MCF 10A (cell line): ENCODE measurements around the gene METTL16. TPM values are rescaled to one million over a fixed set of nuclear protein-coding genes. Genes with fewer than 3 reads are reported as not detected.
"Not testable (repeated sequence)": the region's sequence is repeated elsewhere in the genome, so short reads cannot be mapped to it uniquely, and the experiment has no call there.

Source experiments
- BruUV-seq: library from RNA; stranded (reverse); fragments of 400-500 nt; replicated peaks from 2 replicates; lab custom pipeline; 2021; lab: Mats Ljungman, UMichigan
- CTCF ChIA-PET: fragments of 300-600 bp; sonication (Branson Sonifier 250); formaldehyde crosslinking; extraction: SDS; loops from one replicate; lab custom pipeline; 2021; ENCODE audit warnings: antibody characterized with exemption, inconsistent platforms; lab: Yijun Ruan, JAX
- POLR2A ChIA-PET: fragments of 300-600, 350-650 bp; sonication (Branson Sonifier 250); formaldehyde crosslinking; extraction: SDS; loops from one replicate; lab custom pipeline; 2020; ENCODE audit warnings: antibody characterized with exemption, inconsistent platforms; lab: Yijun Ruan, JAX
- DNase-seq: peaks from one replicate; pipeline ENCODE4 v3.0.0-alpha.2; 2018; ENCODE audit not compliant: unreplicated experiment
- H3K27ac Mint-ChIP-seq: one replicate; pipeline ENCODE4 v1.8.0; 2022; ENCODE audit warnings: mild to moderate bottlenecking, low read depth, mixed read lengths; ENCODE audit not compliant: unreplicated experiment
- H3K27me3 Mint-ChIP-seq: one replicate; pipeline ENCODE4 v1.8.0; 2022; ENCODE audit warnings: mixed read lengths; ENCODE audit not compliant: insufficient read depth, unreplicated experiment
- H3K36me3 Mint-ChIP-seq: one replicate; pipeline ENCODE4 v1.8.0; 2022; ENCODE audit warnings: mild to moderate bottlenecking, moderate library complexity, mixed read lengths; ENCODE audit not compliant: insufficient read depth, unreplicated experiment
- H3K4me1 Mint-ChIP-seq: one replicate; pipeline ENCODE4 v1.8.0; 2022; ENCODE audit warnings: mixed read lengths; ENCODE audit not compliant: insufficient read depth, unreplicated experiment
- H3K4me3 Mint-ChIP-seq: one replicate; pipeline ENCODE4 v1.8.0; 2022; ENCODE audit warnings: mild to moderate bottlenecking, moderate library complexity, mixed read lengths; ENCODE audit not compliant: unreplicated experiment
- H3K9me3 Mint-ChIP-seq: one replicate; pipeline ENCODE4 v1.8.0; 2022; ENCODE audit warnings: mixed read lengths; ENCODE audit not compliant: unreplicated experiment
- CTCF ChIP-seq: fragments of 200-600 bp; IDR thresholded peaks from one replicate; pipeline ENCODE4 v1.8.0; 2022; ENCODE audit warnings: antibody characterized with exemption, mild to moderate bottlenecking; ENCODE audit not compliant: unreplicated experiment
- intact Hi-C: fragments of 100-400 bp; cut with micrococcal nuclease; formaldehyde crosslinking; loops from 2 replicates; pipeline ENCODE4 v1.14.1; 2022
- total RNA-seq: library from RNA; stranded (reverse); gene quantifications from 2 replicates; pipeline ENCODE4 v1.2.3, GENCODE V29; 2022

The METTL16 gene
- total RNA-seq, 1 experiment from 2014 or later = 41.4 TPM

- intact Hi-C loops = no loop called here
- Mint-ChIP-seq H3K4me1 (peaks cover 24% of the 10 kb centered on the region), H3K27ac (peak overlapping the region; percentile 8), H3K36me3 (no peaks in the 10 kb centered on the region), H3K27me3 (no peaks in the 10 kb centered on the region), H3K4me3 (no peak overlapping the region), H3K9me3 (no peaks in the 10 kb centered on the region)
- no TSS peak for BruUV-seq
- no peak for DNase-seq
- ChIA-PET CTCF (interaction anchor here (0.6 to 0.7 kb wide), 2 partner anchors 55 to 564 kb away, joined by 3 to 4 read pairs; no protein-coding TSS in a partner anchor), POLR2A (interaction anchor here (0.7 to 5.3 kb wide), 6 partner anchors 24 to 178 kb away, joined by 3 to 47 read pairs (median 3); partner anchors contain the start of genes METTL16 and TSR1)
- TF ChIP-seq CTCF = no peak
Observed at GRCh38 chr17:2487306-2487705, 24.4 kb downstream of the METTL16 start.

GRCh38 chr17:2486709-2487108 is 25.0 kb downstream of the METTL16 start:
- Mint-ChIP-seq H3K4me1 (peaks cover 27% of the 10 kb centered on the region), H3K27ac (peak overlapping the region; percentile 8)
- ChIA-PET CTCF (interaction anchor here (0.6 to 1.1 kb wide), 3 partner anchors 23 to 342 kb away, joined by 3 to 4 read pairs (median 3); no protein-coding TSS in a partner anchor), POLR2A (interaction anchor here (0.8 to 5.3 kb wide), 4 partner anchors 25 to 150 kb away, joined by 3 to 47 read pairs (median 8); partner anchors contain the start of genes METTL16, PAFAH1B1 and TSR1)
- H3K9me3 Mint-ChIP-seq, BruUV-seq, intact Hi-C loops, H3K4me3 Mint-ChIP-seq, H3K36me3 Mint-ChIP-seq, DNase-seq, H3K27me3 Mint-ChIP-seq: not testable (repeated sequence)

- TSS peak; percentile 87 for BruUV-seq
- H3K4me1 Mint-ChIP-seq = peaks cover 27% of the 10 kb centered on the region
Observed at GRCh38 chr17:2485970-2486369, 25.7 kb downstream of the METTL16 start.

GRCh38 chr17:2485543-2485942 is 26.1 kb downstream of the METTL16 start:
- no TSS peak for BruUV-seq
- Mint-ChIP-seq H3K4me3 (peak overlapping the region; percentile 65), H3K36me3 (no peaks in the 10 kb centered on the region), H3K27ac (peak overlapping the region; percentile 78), H3K9me3 (no peaks in the 10 kb centered on the region), H3K27me3 (no peaks in the 10 kb centered on the region), H3K4me1 (peaks cover 27% of the 10 kb centered on the region)
- DNase-seq = peak; percentile 77
- no peak for TF ChIP-seq CTCF
- CTCF ChIA-PET = interaction anchor here (0.5 to 0.6 kb wide), 2 partner anchors 113 to 200 kb away, joined by 4 to 5 read pairs; no protein-coding TSS in a partner anchor
- intact Hi-C loops = loop anchor here (2.0 kb wide), 1 partner anchor 17 kb away; no protein-coding TSS in a partner anchor
- POLR2A ChIA-PET = interaction anchor here (0.7 to 5.3 kb wide), 17 partner anchors 8 to 149 kb away, joined by 3 to 47 read pairs (median 4); partner anchors contain the start of genes METTL16, PAFAH1B1, SGSM2 and TSR1

More at GRCh38 chr17:2485970-2486369, 25.7 kb downstream of the METTL16 start:
- CTCF ChIA-PET = interaction anchor here (0.5 to 1.1 kb wide), 2 partner anchors 23 to 112 kb away, joined by 3 to 5 read pairs; no protein-coding TSS in a partner anchor
- no peaks in the 10 kb centered on the region for H3K36me3 Mint-ChIP-seq
- H3K27ac Mint-ChIP-seq = peak overlapping the region; percentile 78
- no peak for TF ChIP-seq CTCF
- POLR2A ChIA-PET = interaction anchor here (0.7 to 5.3 kb wide), 12 partner anchors 9 to 148 kb away, joined by 3 to 47 read pairs (median 4); partner anchors contain the start of genes METTL16 and PAFAH1B1
- H3K9me3 Mint-ChIP-seq = no peaks in the 10 kb centered on the region
- intact Hi-C loops = loop anchor here (2.0 kb wide), 1 partner anchor 17 kb away; no protein-coding TSS in a partner anchor
- peak overlapping the region; percentile 65 for H3K4me3 Mint-ChIP-seq
- no peak for DNase-seq
- H3K27me3 Mint-ChIP-seq = no peaks in the 10 kb centered on the region
